Ishikawa (cell line): ENCODE results near the gene LTO1.

Experiments used
- CEBPB ChIP-seq: IDR thresholded peaks from 2 replicates; pipeline ENCODE4 v1.6.1; 2012
- CREB1 ChIP-seq: IDR thresholded peaks from 2 replicates; pipeline ENCODE4 v1.6.1; 2012; ENCODE audit warnings: low read depth
- EGR1 ChIP-seq: IDR thresholded peaks from 2 replicates; pipeline ENCODE4 v1.6.1; 2012
- EP300 ChIP-seq: IDR thresholded peaks from 2 replicates; pipeline ENCODE4 v1.6.1; 2012; ENCODE audit warnings: borderline replicate concordance
- FOXM1 ChIP-seq: IDR thresholded peaks from 2 replicates; pipeline ENCODE4 v1.6.1; 2012; ENCODE audit warnings: low read depth, borderline replicate concordance
- MAX ChIP-seq: IDR thresholded peaks from 2 replicates; pipeline ENCODE4 v1.6.1; 2012
- NFIC ChIP-seq: IDR thresholded peaks from 2 replicates; pipeline ENCODE4 v1.6.1; 2012
- RAD21 ChIP-seq: IDR thresholded peaks from 2 replicates; pipeline ENCODE4 v1.6.1; 2012; ENCODE audit warnings: low read depth
- REST ChIP-seq: IDR thresholded peaks from 2 replicates; pipeline ENCODE4 v1.6.1; 2012; ENCODE audit warnings: low read depth, mild to moderate bottlenecking
- TAF1 ChIP-seq: IDR thresholded peaks from 2 replicates; pipeline ENCODE4 v1.6.1; 2012; ENCODE audit warnings: low read depth, mild to moderate bottlenecking
- TCF12 ChIP-seq: IDR thresholded peaks from 2 replicates; pipeline ENCODE4 v1.6.1; 2012; ENCODE audit warnings: low read depth
- TEAD4 ChIP-seq: IDR thresholded peaks from 2 replicates; pipeline ENCODE4 v1.6.1; 2012
- USF1 ChIP-seq: IDR thresholded peaks from 2 replicates; pipeline ENCODE4 v1.6.1; 2012
- YY1 ChIP-seq: IDR thresholded peaks from 2 replicates; pipeline ENCODE4 v1.6.1; 2012; ENCODE audit warnings: low read depth
- ZBTB7A ChIP-seq: IDR thresholded peaks from 2 replicates; pipeline ENCODE4 v1.6.1; 2012; ENCODE audit warnings: low read depth

LTO1 gene

GRCh38 chr11:69639831-69640230 is 35.3 kb downstream of the LTO1 start:
- TF ChIP-seq CEBPB (no peak), TEAD4 (no peak), ZBTB7A (no peak)

- TF ChIP-seq YY1 (peak; percentile 7; the same call in 1 of the 2 replicates), CEBPB (peak; percentile 17; the same call in 1 of the 2 replicates), FOXM1 (peak; percentile 61), CREB1 (no peak), NFIC (peak; percentile 46; the same call in 1 of the 2 replicates), EP300 (peak; percentile 85; the same call in 1 of the 2 replicates), TAF1 (peak; percentile 50), EGR1 (peak; percentile 32; the same call in 1 of the 2 replicates), USF1 (no peak), TEAD4 (peak; percentile 75), RAD21 (peak; percentile 13; the same call in 1 of the 2 replicates), TCF12 (peak; percentile 89), ZBTB7A (peak; percentile 96), MAX (peak; percentile 96), REST (no peak)
These were observed 36.0 kb downstream of the LTO1 start for GRCh38 chr11:69638941-69639681.

GRCh38 chr11:69637941-69638871 is 36.9 kb downstream of the LTO1 start:
- TF ChIP-seq REST, result no peak
- peak; percentile 49; the same call in 1 of the 2 replicates for TF ChIP-seq TAF1
- no peak for TF ChIP-seq CREB1
- no peak for TF ChIP-seq FOXM1
- TF ChIP-seq USF1, result no peak
- peak; percentile 70 for TF ChIP-seq TCF12
- no peak; the same call in 1 of the 2 replicates for TF ChIP-seq RAD21
- TF ChIP-seq EGR1, result no peak
- no peak for TF ChIP-seq ZBTB7A
- peak; percentile 74 for TF ChIP-seq NFIC
- peak; percentile 57; the same call in 1 of the 2 replicates for TF ChIP-seq EP300
- TF ChIP-seq YY1, result no peak
- TF ChIP-seq MAX, result peak; percentile 82
- no peak for TF ChIP-seq CEBPB
- peak; percentile 68 for TF ChIP-seq TEAD4

- TF ChIP-seq ZBTB7A, result no peak
- no peak for TF ChIP-seq MAX
- TF ChIP-seq YY1, result no peak
- no peak for TF ChIP-seq EP300
- TF ChIP-seq CEBPB, result no peak
- TF ChIP-seq RAD21, result no peak
- TF ChIP-seq REST, result no peak
These were observed 37.8 kb downstream of the LTO1 start for GRCh38 chr11:69637198-69637940.
